ENCODE results near the gene WHRN. TPM values are rescaled to one million over a fixed set of nuclear protein-coding genes. Genes with fewer than 3 reads are reported as not detected.

WHRN gene
- total RNA-seq, 2 experiments from 2014 or later: 0.19 to 2.1 TPM

- DNase-seq (ENCODE audit: low spot score): peak; percentile 67
- intact Hi-C loops (cut with micrococcal nuclease; ENCODE audit: unreplicated experiment): loop anchor here (5.0 to 10.0 kb wide), 2 partner anchors 557 to 956 kb away; partner anchors contain the start of genes C9orf43 and POLE3
- ChIA-PET CTCF (ENCODE audit: unreplicated experiment) (interaction anchor here (0.6 kb wide), 1 partner anchor 529 kb away, joined by 3 read pairs; no protein-coding TSS in a partner anchor), POLR2A (interaction anchor here (12.9 kb wide), 1 partner anchor 17 kb away, joined by 275 read pairs; the partner anchor contains the start of gene AKNA)
- Histone ChIP-seq H3K27ac (ENCODE audit: low read depth, low read length, poor library complexity, severe bottlenecking) (peak overlapping the region; percentile 99), H3K4me2 (ENCODE audit: low read length) (peak overlapping the region; percentile 79), H3K79me2 (ENCODE audit: insufficient read depth, low read depth, low read length) (peaks cover 57% of the 10 kb centered on the region), H4K20me1 (ENCODE audit: insufficient read depth, low read length) (no peaks in the 10 kb centered on the region), H3K9me2 (ENCODE audit: insufficient read depth, low read length) (no peaks in the 10 kb centered on the region), H3K36me3 (ENCODE audit: insufficient read depth, low read length) (peaks cover 84% of the 10 kb centered on the region), H3K9me3 (ENCODE audit: low read length) (no peaks in the 10 kb centered on the region), H2AFZ (ENCODE audit: low read length) (no peak overlapping the region), H3K4me1 (ENCODE audit: insufficient read depth, low read length, poor library complexity, severe bottlenecking) (peaks cover 97% of the 10 kb centered on the region), H3K4me3 (ENCODE audit: low read depth, low read length, poor library complexity, severe bottlenecking) (peak overlapping the region; percentile 56)
- no TSS peak for BruUV-seq (replicated peaks)
- no peak for TF ChIP-seq EZH2phosphoT487 (IDR thresholded peaks at IDR 0.05; ENCODE audit: borderline replicate concordance, low read depth, low read length)
- TF ChIP-seq, protein P1, sequence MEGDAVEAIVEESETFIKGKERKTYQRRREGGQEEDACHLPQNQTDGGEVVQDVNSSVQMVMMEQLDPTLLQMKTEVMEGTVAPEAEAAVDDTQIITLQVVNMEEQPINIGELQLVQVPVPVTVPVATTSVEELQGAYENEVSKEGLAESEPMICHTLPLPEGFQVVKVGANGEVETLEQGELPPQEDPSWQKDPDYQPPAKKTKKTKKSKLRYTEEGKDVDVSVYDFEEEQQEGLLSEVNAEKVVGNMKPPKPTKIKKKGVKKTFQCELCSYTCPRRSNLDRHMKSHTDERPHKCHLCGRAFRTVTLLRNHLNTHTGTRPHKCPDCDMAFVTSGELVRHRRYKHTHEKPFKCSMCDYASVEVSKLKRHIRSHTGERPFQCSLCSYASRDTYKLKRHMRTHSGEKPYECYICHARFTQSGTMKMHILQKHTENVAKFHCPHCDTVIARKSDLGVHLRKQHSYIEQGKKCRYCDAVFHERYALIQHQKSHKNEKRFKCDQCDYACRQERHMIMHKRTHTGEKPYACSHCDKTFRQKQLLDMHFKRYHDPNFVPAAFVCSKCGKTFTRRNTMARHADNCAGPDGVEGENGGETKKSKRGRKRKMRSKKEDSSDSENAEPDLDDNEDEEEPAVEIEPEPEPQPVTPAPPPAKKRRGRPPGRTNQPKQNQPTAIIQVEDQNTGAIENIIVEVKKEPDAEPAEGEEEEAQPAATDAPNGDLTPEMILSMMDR (conservative IDR thresholded peaks at IDR 0.05; ENCODE audit: low read length): no peak
Measured at GRCh38 chr9:114370251-114370967, 134.9 kb downstream of the WHRN start.

GRCh38 chr9:114369216-114370130 is 135.8 kb downstream of the WHRN start:
- DNase-seq (ENCODE audit: low spot score): no peak
- no peak for TF ChIP-seq EZH2phosphoT487 (IDR thresholded peaks at IDR 0.05; ENCODE audit: borderline replicate concordance, low read depth, low read length)
- TF ChIP-seq, protein P1 (conservative IDR thresholded peaks at IDR 0.05; ENCODE audit: low read length): no peak
- Histone ChIP-seq H3K27ac (ENCODE audit: low read depth, low read length, poor library complexity, severe bottlenecking) (peak overlapping the region; percentile 99), H3K9me2 (ENCODE audit: insufficient read depth, low read length) (no peaks in the 10 kb centered on the region), H3K4me1 (ENCODE audit: insufficient read depth, low read length, poor library complexity, severe bottlenecking) (peaks cover 97% of the 10 kb centered on the region), H3K36me3 (ENCODE audit: insufficient read depth, low read length) (peaks cover 83% of the 10 kb centered on the region), H4K20me1 (ENCODE audit: insufficient read depth, low read length) (no peaks in the 10 kb centered on the region), H3K79me2 (ENCODE audit: insufficient read depth, low read depth, low read length) (peaks cover 56% of the 10 kb centered on the region), H3K4me3 (ENCODE audit: low read depth, low read length, poor library complexity, severe bottlenecking) (peak overlapping the region; percentile 56), H3K9me3 (ENCODE audit: low read length) (no peaks in the 10 kb centered on the region), H3K4me2 (ENCODE audit: low read length) (peak overlapping the region; percentile 79), H2AFZ (ENCODE audit: low read length) (no peak overlapping the region)
- CTCF ChIA-PET (ENCODE audit: unreplicated experiment): interaction anchor here (0.6 to 3.0 kb wide), 2 partner anchors 20 to 530 kb away, joined by 3 to 15 read pairs; partner anchors contain the start of gene AKNA
- intact Hi-C loops (cut with micrococcal nuclease; ENCODE audit: unreplicated experiment): loop anchor here (5.0 to 10.0 kb wide), 2 partner anchors 558 to 955 kb away; partner anchors contain the start of genes C9orf43 and POLE3
- BruUV-seq (replicated peaks): TSS peak; percentile 50
- POLR2A ChIA-PET: interaction anchor here (1.1 to 12.9 kb wide), 4 partner anchors 18 to 83 kb away, joined by 3 to 275 read pairs (median 13); partner anchors contain the start of gene AKNA

Data from OCI-LY7 (cell line).